SK-MEL-5 (cell line): ENCODE measurements around the gene TRNP1. TPM values are rescaled to one million over a fixed set of nuclear protein-coding genes. Genes with fewer than 3 reads are reported as not detected.

ENCODE experiments used
- DNase-seq: peaks from one replicate; pipeline ENCODE4 v3.0.0-alpha.2; 2016; ENCODE audit warnings: low read depth, low spot score
- in situ Hi-C: cut with HindIII; loops from 2 replicates; pipeline ENCODE4 v1.10.0; 2016; ENCODE audit warnings: low sequenced_read_pairs, high pct_unique_total_duplicates, low pct_unique_long_range_greater_than_20kb
- total RNA-seq: library from RNA; depleted of rRNA; stranded (reverse); fragments of >200 nt; shearing (Covaris generic); gene quantifications from 2 replicates; pipeline ENCODE4 v1.2.3, GENCODE V29; 2014

Gene TRNP1
- total RNA-seq, 1 experiment from 2014 or later, result 29.5 TPM

GRCh38 chr1:27010226-27010994 is 16.9 kb downstream of the TRNP1 start:
- DNase-seq, result no peak
- in situ Hi-C loops, result no loop called here

GRCh38 chr1:27011058-27011764 is 17.7 kb downstream of the TRNP1 start:
- no peak for DNase-seq
- in situ Hi-C loops, result no loop called here

- in situ Hi-C loops, result no loop called here
Observed at GRCh38 chr1:27011976-27012563, 18.6 kb downstream of the TRNP1 start.

GRCh38 chr1:27015260-27015659 is 21.8 kb downstream of the TRNP1 start:
- in situ Hi-C loops, result no loop called here
- no peak for DNase-seq

More at GRCh38 chr1:27011976-27012563, 18.6 kb downstream of the TRNP1 start:
- no peak for DNase-seq

- in situ Hi-C loops, result no loop called here
- DNase-seq, result no peak
Observed at GRCh38 chr1:27016376-27016775, 22.9 kb downstream of the TRNP1 start.

- DNase-seq, result no peak
- in situ Hi-C loops, result no loop called here
Observed at GRCh38 chr1:27017207-27017606, 23.7 kb downstream of the TRNP1 start.

GRCh38 chr1:27018316-27018715 is 24.8 kb downstream of the TRNP1 start:
- in situ Hi-C loops, result no loop called here

GRCh38 chr1:27021354-27022031 is 28.0 kb downstream of the TRNP1 start:
- in situ Hi-C loops, result no loop called here
- no peak for DNase-seq

More at GRCh38 chr1:27018316-27018715, 24.8 kb downstream of the TRNP1 start:
- DNase-seq, result no peak

- in situ Hi-C loops, result no loop called here
Observed at GRCh38 chr1:27025718-27026117, 32.2 kb downstream of the TRNP1 start.

GRCh38 chr1:27026621-27027574 is 33.4 kb downstream of the TRNP1 start:
- in situ Hi-C loops, result no loop called here

More at GRCh38 chr1:27025718-27026117, 32.2 kb downstream of the TRNP1 start:
- DNase-seq, result no peak

GRCh38 chr1:27027575-27028250 is 34.2 kb downstream of the TRNP1 start:
- in situ Hi-C loops, result no loop called here
- no peak for DNase-seq

More at GRCh38 chr1:27026621-27027574, 33.4 kb downstream of the TRNP1 start:
- peak; percentile 80 for DNase-seq

GRCh38 chr1:27029517-27029916 is 36.0 kb downstream of the TRNP1 start:
- in situ Hi-C loops, result no loop called here
- DNase-seq, result no peak

- DNase-seq, result no peak
- in situ Hi-C loops, result no loop called here
Observed at GRCh38 chr1:27031235-27032118, 38.0 kb downstream of the TRNP1 start.

GRCh38 chr1:27032119-27032461 is 38.6 kb downstream of the TRNP1 start:
- in situ Hi-C loops, result no loop called here

GRCh38 chr1:27033043-27033746 is 39.7 kb downstream of the TRNP1 start:
- DNase-seq, result no peak
- in situ Hi-C loops, result no loop called here

More at GRCh38 chr1:27032119-27032461, 38.6 kb downstream of the TRNP1 start:
- DNase-seq, result no peak
